HCEC 1CT (cell line): ENCODE measurements around the gene RHAG.
"Not testable (repeated sequence)": the region's sequence is repeated elsewhere in the genome, so short reads cannot be mapped to it uniquely, and the experiment has no call there.

Experiments
- DNase-seq: peaks from one replicate; pipeline ENCODE4 v3.0.0-alpha.2; 2017

Gene RHAG

DNA sequence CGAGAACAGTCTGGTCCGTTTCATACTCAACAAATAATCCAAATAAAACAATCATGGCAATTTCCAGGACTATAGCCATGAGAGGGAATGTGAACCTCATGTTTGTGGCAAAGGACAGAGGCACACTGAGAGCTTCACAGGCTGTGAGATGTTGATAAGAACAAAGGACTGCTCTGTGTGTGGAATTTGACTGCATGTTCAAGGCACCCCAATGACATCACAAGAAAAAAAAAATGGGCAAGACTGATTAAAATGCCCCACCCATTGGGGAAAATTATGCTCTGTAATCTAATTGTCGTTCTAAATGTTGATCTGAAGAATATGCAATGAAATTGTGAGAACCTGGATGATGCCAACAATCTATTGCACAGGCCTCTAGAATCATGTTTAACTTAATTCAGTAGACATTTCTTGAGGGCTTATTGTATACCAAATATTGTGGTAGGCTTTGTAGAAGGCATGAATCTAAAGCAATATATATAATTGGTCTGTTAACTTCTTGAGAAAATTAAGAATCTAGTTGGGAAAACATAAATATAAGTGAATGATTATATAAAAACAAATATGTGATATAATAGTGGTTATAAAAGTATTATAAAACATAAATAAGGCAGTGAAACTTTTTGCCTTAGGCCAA, at the start of gene RHAG:
Gene RHAG, minus strand, starts transcription at position 127 of the 637 bp plus-strand sequence. Its CDS starts 27 bp downstream, at position 100.
- no peak for DNase-seq

DNA sequence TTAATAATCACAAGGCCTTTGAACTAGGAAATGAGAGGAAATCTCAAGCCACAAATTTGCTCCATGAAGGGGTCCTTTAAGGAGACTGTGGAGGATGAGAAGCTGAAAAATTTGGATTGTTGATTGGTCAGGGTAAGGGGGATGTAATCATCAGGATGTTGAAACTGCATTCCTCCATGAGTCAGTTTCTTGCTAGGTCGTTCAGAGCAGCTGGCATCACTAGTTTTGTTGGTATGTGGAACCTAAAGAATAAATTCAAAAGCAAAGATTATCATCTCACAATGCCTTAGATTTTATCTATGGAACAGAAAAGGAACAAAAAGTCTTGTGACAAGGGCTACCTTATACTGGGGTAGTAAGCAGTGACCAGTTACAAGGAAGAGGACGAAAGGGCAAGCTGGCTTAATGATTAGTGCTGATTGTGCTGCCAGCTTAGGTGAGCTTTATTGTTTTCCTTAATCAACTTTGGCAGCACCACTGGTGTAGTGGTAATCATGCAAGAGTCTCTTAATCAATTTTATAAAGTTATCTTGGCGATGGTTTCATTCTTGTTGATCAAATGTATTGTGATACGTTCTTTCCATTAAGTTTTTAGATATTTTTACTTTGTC, 40.1 kb upstream of the RHAG start:
- peak; percentile 64 for DNase-seq

DNA sequence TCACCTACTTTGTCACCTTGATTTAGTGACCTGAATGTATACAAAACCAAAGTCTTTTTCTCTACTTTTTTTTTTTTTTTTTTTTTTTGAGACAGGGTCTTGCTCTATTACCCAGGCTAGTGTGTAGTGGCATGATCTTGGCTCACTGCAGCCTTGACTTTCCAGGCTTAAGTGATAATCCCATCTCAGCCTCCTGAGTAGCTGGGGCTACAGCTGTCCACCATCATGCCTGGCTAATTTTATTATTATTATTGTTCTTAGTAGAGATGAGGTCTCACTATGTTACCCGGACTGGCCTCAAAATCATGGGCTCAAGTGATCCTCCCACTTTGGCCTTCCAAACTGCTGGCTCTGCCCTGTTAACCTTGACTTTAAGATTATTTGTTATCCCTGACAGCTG, 39.2 kb upstream of the RHAG start:
- DNase-seq: no peak

DNA sequence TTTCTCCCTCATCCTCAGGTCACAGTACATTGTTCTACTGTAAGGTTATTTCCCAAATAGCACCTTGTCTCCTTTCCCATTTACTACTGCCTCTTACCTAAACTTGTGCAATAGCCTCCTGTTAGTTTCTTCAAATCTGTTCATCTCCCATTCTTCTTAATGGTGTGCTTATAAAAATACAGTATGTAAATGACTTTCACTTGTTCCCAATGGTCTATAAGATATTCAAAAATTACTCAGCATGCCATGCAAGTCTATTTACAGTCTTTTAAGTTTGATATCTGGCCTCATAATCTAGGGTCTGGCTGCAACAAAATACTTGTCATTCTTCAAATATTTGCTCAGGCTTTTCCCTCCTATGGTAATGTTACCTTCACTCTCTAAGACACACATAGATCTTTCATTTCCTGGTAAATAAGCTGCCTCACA, 31.5 kb upstream of the RHAG start:
- DNase-seq: no peak

DNA sequence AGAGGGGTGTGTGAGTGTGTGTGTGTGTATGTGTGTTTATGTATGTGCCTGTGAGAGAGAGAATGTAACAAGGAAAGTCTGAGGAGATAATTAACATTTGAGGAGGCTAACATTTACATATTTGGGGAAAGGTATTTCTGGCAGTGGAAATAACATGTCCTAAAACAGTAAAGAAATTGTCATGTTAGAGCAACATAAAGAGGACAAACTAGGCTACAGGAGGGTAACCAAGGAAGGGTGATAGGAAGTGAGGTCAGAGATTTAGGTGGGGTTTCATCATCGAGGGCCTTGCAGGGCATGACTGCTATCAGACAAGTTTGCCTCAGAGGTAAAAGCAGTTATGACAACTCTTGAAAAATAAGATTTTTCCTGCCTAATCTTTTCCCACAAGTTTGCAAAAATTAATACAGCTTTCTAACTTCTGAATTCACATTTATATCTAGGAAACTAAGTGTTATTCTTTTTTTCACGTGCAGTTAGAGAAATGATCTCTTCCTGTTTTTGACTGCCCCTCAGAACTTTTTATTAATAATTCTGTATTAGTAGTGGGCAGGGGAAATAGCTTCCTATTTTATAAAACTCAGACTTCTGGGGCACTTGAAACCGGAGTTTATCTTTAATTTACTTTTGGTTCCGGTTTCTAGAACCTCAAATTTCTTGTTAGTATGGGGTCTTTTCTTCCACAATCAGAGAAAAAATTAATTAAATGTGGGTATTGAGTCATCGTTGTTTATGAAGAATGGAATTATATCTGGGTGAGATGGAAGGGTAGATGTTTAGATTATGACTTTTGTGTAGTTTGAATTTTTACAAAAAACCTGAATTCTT, 30.5 kb upstream of the RHAG start:
- DNase-seq: no peak

DNA sequence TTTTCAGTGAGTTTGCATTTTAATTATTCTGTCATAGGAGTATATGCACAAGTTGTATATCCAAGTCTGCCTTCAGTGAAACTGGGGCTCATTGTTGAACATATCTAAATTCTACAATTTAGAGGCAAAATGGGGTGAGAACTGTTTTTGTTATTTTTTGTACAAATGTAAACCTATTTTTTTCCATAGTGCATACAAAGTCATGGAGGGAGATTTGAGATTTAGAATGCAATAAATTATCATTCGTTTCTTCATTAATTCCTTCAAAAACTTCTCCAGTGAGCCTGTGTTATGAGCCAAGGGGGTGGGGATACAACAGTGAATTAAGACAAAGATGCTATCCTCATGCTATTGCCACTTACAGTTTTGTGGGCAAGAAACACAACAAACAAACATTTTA, 29.8 kb upstream of the RHAG start:
- no peak for DNase-seq

DNA sequence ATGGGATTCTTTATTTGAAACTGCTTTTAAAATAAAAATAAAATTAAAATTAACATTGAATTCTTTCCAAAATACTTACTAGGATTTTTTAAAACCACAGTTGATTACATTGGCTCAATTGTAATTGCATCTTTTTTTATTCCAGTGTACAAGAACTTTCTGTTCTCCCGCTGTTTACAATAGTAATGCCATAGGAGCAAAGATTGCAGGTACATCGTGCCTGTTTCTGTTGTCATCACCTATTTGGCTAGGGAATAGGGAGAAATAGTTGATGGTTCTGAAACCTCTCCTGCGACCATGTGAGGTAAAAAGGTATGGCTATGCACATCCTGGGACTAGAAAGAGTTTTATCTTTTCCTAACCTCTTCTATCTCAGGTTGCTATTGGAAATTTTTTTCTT, 28.2 kb upstream of the RHAG start:
- no peak for DNase-seq

DNA sequence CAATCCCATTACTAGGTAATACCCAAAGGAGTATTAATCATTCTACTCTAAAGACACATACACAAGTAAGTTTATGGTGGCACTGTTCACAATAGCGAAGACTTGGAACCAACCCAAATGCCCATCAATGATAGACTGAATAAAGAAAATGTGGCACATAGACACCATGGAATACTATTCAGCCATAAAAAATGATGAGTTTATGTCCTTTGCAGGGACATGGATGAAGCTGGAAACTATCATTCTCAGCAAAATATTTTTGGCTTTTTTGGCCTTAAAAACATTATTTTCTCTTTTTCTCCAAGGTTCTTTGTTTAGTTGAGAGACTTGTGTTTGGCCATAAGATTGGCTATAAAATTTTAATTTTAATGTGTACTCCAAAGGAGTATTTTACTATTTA, 27.4 kb upstream of the RHAG start:
- DNase-seq: not testable (repeated sequence)

DNA sequence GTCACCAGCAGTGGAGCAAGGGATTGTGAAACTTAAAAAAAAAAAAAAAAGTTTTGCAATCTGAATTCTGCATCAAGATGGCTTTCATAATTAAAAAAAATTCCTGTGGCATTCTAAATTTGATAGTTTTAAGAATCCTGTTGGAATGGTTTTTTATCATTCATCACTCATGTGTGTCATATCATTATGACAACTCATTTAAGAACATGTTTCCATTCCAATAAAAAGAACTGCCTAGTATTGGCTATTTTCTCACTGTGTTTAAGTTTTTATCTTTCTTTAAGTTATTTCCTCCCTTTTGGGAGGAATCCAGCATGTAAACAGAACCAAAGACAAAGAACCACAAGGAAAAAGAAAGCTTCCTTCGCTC, 26.2 kb upstream of the RHAG start:
- no peak for DNase-seq

DNA sequence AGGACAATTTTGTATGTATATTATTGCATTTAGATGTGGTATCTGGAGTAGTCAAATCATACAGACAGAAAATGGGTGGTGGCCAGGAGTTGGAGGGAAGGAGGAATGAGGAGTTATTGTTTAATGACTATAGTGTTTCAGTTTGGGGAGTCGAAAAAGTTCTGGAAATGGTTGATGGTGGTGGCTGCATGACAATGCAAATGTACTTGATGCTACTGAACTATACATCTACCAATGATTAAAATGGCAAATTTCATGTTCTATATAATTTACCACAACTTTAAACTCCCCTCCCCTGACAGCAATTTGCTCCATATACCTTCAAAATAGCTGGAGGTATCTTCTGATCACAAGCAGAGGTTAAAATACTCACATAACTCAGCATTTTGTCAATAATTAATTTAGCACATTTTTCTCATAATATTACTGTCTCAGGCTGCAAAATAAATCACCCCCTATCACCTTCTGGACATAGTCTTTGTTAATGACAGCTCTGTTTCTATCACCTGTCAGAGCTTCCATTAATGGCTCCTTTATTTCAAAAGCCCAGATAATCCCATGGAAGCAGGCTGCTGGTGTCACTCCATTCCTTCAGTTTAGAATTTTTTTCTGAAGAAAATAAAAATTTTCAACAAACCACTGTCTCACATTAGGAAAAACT, 25.7 kb upstream of the RHAG start:
- DNase-seq: no peak

DNA sequence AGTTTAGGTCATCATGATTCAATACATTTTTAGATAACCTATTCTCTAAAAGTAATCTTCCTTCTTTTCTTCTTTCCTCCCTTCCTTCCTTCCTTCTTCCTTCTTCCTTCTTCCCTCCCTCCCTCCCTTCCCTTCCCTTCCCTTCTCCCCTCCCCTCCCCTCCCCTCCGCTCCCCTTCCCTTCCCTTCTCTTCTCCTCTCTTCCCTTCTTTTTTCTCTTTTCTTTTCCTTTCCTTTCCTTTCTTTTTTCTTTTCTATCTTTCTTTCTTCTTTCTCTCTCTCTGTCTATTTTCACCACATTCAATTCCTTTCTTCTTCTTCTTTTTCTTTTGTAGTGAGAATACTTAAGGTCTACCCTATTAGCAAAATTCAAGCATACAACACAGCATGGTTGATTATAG, 17.3 kb upstream of the RHAG start:
- DNase-seq: no peak

DNA sequence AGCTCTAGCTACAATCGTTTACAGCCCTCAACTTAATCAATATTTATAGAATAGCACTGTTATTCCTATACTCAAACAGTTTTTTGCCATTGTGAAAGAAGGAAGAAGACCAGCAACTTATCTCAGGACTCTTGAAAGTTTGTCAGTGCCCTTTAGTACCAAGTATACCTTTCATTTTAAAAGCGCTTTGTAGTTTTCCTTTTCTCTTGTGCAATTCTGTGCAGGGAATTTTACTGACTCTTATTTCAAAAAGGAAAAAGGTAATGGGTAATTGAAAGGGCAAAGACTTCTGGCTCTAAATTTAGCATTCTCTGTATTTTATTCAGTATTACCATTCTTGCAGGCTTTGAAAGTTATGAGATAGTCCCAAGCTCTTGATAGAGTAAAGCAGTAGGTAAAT, 16.8 kb upstream of the RHAG start:
- no peak for DNase-seq

DNA sequence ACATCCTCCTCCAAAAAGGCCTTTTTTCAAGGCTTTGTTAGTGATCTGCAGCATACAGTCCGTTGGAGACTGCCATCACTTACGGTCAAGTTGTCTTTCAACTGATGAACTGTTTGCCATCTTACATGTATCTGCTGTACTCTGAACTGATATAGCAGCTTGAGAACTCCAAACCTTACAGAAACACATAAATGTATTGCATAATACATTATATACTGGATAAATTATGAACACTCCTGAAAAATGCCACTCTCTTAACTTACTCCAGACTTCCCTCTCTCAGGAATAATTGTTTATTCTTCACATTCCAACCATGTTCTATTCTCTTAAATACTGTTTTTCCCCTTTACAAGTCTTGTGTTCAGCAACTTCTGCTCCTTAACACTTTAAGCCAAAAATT, 14.6 kb upstream of the RHAG start:
- DNase-seq: no peak

DNA sequence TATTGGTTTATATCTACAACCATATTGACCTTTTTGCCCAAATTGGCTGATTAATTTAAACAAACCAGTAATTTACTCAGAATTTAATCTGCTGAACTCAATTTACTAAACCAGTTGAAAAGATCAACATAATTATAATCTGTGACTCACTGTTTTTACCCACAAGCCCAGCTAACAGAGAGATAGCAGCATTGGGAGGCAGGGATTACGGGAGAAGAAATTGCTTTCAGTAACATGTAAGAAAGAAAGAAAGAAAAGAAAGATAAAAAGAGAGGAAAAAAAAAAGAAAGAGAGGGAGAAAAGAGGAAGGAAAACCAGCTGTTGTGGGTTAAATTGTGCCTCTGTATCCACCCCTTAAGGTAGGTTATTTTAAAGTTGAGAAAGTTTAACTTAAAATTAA, 13.3 kb upstream of the RHAG start:
- DNase-seq: no peak

DNA sequence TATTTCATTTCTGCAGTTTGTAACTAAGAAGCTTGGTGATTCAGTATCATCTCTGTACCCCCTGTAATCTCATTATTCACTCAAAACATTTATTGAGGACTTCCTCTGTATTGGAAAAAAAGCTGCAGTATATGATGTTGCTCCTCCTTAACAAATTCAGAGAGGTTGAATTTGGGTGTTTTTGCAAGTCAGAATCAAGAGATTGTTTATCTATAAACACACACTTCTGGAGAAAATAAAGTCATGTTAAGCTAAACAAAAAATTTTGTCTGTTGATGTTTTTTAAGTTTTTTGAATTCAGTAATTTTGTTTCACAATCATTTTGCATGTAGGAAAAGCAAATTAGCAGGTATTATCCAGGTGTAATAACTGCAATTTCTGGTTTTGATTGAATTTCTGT, 11.4 kb upstream of the RHAG start:
- no peak for DNase-seq

DNA sequence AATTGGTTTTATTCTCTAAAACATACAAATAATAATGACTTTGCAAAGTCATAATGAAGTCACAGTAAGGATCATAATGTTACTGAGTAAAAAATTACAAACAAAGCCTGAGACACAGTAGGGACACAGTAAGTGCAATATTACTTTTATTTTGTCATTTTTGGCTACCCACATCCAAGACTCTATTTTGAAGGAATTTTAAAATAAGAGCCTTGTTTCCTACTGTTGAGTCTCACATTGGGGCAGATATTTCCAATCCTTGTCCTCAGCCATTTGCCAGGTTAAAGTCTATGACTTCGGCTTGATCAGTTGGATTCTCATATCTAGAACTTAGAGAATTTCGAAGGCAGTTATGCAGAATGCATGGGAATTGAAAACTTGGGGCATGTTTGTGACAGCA, 10.8 kb upstream of the RHAG start:
- no peak for DNase-seq

DNA sequence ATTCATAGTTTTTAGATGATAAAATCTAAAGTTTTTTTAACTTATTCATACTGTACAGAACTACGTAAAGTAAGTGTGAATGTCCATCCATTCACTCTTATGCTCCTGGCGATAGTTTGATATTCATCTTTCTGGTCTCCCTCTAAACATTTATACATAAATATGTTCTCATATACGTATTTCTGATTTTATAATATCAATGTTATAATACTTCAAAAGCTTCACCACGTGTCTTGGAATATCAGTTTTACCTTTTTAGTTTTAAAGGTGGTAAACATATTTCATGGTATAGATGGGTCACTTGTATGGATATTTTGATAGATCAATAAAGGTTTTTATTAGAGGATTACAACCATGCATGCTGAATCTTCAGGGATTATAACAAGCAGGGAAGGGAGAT, 10.3 kb upstream of the RHAG start:
- DNase-seq: no peak

DNA sequence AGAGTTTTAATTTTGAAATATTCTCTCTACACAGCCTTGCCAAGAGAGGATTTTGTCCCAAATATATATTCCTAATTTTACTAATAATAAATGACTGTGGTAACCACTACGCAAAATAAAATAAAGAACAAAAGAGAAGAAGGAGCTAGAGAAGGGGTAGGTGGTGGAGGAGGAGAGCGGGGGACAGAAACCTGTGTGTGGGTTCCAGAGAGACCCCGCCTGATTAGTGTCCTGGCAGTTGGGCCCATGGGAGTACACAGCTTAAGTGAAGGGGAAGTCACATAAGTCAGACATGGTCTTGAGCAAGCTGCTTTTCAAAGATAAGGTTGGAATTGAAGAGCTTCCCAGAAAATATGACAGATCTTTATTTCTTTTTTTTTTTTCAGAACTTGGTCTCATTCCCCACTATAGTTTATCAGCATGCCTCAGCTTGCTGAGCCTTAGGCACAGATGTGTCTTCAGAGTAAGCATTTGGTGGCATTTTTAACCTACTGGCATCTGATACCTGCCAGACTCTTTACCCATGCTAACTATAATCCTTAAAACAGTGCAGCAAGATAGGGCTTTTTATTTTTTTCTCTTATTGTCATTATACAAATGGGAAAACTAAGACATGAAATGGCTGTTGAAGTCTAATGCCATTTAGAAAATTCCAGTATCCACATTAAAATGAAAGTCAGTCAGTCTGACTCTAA, 9.6 kb upstream of the RHAG start:
- no peak for DNase-seq

DNA sequence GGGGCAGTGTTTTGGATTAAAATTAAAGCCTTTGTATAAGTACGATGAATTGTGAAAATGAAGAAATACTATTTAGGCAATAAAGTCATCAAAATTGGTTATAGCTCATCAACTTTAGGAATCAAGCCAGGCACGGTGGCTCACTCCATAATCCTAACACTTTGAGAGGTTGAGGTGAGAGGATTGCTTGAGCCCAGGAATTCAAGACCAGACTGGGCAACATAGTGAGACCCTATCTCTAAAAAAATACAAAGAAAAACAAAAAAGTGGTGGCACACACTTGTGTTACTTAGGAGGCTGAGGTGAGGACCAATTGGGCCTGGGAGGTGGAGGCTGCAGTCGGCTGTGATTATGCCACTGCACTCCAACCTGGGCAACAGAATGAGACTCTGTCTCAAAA, 8.5 kb upstream of the RHAG start:
- no peak for DNase-seq

DNA sequence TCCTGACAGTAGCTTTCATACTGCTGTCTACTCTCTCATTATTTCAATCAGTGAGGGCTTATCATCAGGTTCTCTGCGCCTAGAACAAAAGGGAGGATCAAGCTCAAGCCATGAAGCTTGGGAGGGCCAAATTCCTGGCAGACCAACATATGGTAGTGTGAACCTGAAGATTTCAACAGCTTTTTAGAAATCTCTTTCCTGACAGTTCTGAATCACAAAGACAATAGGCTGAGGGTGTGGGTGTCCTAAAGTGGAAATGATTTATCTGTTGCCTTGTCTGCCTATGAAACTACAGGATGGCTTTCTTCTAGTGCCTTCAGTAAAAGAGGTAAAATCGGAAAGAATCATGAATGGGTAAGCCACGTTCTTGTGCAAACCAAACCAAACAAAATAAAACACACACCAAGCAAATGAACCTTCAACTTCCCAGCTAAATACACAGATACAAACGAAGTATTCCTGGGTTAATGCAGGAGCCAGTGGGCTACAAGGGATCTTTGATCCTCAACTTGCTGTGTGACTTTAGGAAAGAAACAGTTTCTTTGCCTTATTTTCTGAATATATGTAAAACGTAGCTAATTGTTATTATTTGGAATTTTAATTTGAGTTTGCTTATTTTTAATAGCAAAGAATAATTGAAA, 2.7 kb upstream of the RHAG start:
- DNase-seq: no peak

DNA sequence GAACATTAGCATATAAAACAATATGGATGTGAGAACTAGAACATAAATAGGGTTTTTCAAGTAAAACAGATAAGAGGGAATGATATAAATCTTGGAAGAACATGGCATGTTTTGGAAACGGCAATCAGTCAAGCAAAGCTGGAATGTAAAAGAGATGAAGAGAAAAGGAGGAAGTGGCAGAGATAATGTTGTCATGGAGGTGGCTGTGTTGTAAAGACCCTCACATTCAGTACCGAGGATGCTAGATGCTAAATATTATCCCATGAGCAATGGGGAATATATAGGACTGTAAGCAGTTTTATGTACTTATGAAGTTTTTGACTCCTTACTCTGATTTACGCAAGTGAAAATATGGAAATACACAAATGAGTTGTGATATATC, 702 bp upstream of the RHAG start:
- DNase-seq: no peak

DNA sequence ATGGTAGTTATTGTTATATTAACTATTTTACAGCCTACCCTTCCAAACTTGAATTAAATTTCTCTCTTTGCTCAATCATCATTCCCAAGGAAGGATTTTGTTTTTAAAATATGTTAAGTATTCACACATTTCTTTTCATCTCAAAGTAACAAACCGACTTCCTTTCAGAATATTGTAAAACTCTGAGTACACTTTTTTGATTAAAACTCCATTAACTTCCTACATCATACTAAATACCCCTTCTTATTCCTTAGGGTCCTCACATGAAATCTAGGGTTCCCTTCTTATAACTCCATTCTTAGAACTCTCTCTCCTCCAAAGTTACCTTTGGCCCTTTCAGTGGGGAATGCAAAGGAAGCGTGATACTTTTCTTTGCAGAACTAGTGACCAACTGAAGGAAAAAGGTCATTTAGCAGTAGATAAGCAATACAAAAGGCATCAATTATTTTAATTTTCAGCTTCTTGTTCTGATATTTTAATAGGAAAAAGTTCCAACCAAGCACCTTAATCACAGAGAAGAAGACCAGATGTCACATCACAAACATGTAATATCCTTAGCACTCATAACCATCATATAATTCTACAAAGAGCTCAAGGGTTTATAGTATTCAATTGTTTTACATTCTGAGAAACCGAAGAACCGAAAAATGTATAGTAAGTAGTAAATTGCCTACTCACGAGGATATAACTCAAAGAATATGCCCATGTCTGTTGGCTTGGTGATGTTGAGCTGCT, 494 bp downstream of the RHAG start:
- no peak for DNase-seq
